H9 (cell line): ENCODE results near the gene KIF16B. TPM values are rescaled to one million over a fixed set of nuclear protein-coding genes. Genes with fewer than 3 reads are reported as not detected.

Experiments used
- DNase-seq: peaks from one replicate; pipeline ENCODE4 v3.0.0-alpha.2; 2017
- H2AFZ ChIP-seq: one replicate; pipeline ENCODE4 v1.6.1; 2013; ENCODE audit warnings: mild to moderate bottlenecking, low read length, control low read depth, moderate library complexity
- H2AK5ac ChIP-seq: 2 replicates; pipeline ENCODE4 v1.6.1; 2013; ENCODE audit warnings: low read length, control low read depth, mixed read lengths; ENCODE audit not compliant: insufficient read length
- H2BK120ac ChIP-seq: one replicate; pipeline ENCODE4 v1.6.1; 2013; ENCODE audit warnings: low read depth, mild to moderate bottlenecking, low read length, control low read depth, inconsistent platforms; ENCODE audit not compliant: poor library complexity, severe bottlenecking
- H2BK12ac ChIP-seq: 2 replicates; pipeline ENCODE4 v1.6.1; 2013; ENCODE audit warnings: low read length, control low read depth, mixed read lengths, low read depth; ENCODE audit not compliant: insufficient read length
- H2BK15ac ChIP-seq: 2 replicates; pipeline ENCODE4 v1.6.1; 2013; ENCODE audit warnings: low read depth, low read length, control low read depth
- H2BK20ac ChIP-seq: one replicate; pipeline ENCODE4 v1.6.1; 2013; ENCODE audit warnings: low read depth, mild to moderate bottlenecking, low read length, control low read depth, inconsistent platforms; ENCODE audit not compliant: poor library complexity, severe bottlenecking
- H2BK5ac ChIP-seq: 2 replicates; pipeline ENCODE4 v1.6.1; 2013; ENCODE audit warnings: low read length, control low read depth, mixed read lengths; ENCODE audit not compliant: insufficient read length
- H3K14ac ChIP-seq: 2 replicates; pipeline ENCODE4 v1.6.1; 2013; ENCODE audit warnings: low read length, control low read depth; ENCODE audit not compliant: insufficient read depth
- H3K18ac ChIP-seq: 2 replicates; pipeline ENCODE4 v1.6.1; 2013; ENCODE audit warnings: low read depth, mild to moderate bottlenecking, mixed read lengths, low read length, control low read depth; ENCODE audit not compliant: insufficient read length
- H3K23ac ChIP-seq: 2 replicates; pipeline ENCODE4 v1.6.1; 2013; ENCODE audit warnings: low read length, control low read depth, mixed read lengths, low read depth; ENCODE audit not compliant: insufficient read length
- H3K23me2 ChIP-seq: 2 replicates; pipeline ENCODE4 v1.6.1; 2013; ENCODE audit warnings: low read depth, mild to moderate bottlenecking, mixed read lengths, low read length, control low read depth; ENCODE audit not compliant: insufficient read length, poor library complexity, severe bottlenecking
- H3K27ac ChIP-seq: 2 replicates; pipeline ENCODE4 v1.5.1; 2013; ENCODE audit warnings: low read length, control low read depth, mixed read lengths, low read depth; ENCODE audit not compliant: insufficient read length
- H3K27me3 ChIP-seq: 2 replicates; pipeline ENCODE4 v1.6.1; 2013; ENCODE audit warnings: low read length, control low read depth, inconsistent platforms; ENCODE audit not compliant: insufficient read depth
- H3K4ac ChIP-seq: 2 replicates; pipeline ENCODE4 v1.6.1; 2013; ENCODE audit warnings: low read depth, mild to moderate bottlenecking, control low read depth, inconsistent platforms, low read length, moderate library complexity
- H3K4me1 ChIP-seq: 2 replicates; pipeline ENCODE4 v1.6.1; 2013; ENCODE audit warnings: low read length, control low read depth, inconsistent platforms; ENCODE audit not compliant: insufficient read depth
- H3K4me2 ChIP-seq: 2 replicates; pipeline ENCODE4 v1.6.1; 2013; ENCODE audit warnings: low read length, control low read depth, mixed read lengths; ENCODE audit not compliant: insufficient read length, insufficient read depth
- H3K56ac ChIP-seq: 2 replicates; pipeline ENCODE4 v1.6.1; 2013; ENCODE audit warnings: low read depth, mild to moderate bottlenecking, mixed read lengths, low read length, control low read depth; ENCODE audit not compliant: insufficient read length
- H3K79me1 ChIP-seq: 2 replicates; pipeline ENCODE4 v1.6.1; 2013; ENCODE audit warnings: low read depth, mild to moderate bottlenecking, moderate library complexity, low read length, control low read depth, inconsistent platforms; ENCODE audit not compliant: insufficient read depth, poor library complexity, severe bottlenecking
- H3K79me2 ChIP-seq: 2 replicates; pipeline ENCODE4 v1.6.1; 2013; ENCODE audit warnings: low read length, control low read depth, inconsistent platforms; ENCODE audit not compliant: insufficient read depth
- H3K9ac ChIP-seq: 2 replicates; pipeline ENCODE4 v1.6.1; 2013; ENCODE audit warnings: low read length, control low read depth, mixed read lengths; ENCODE audit not compliant: insufficient read length; ENCODE audit errors: extremely low read depth
- H3K9me3 ChIP-seq: one replicate; pipeline ENCODE4 v1.6.1; 2013; ENCODE audit warnings: low read depth, low read length, inconsistent platforms; ENCODE audit not compliant: control insufficient read depth
- H3T11ph ChIP-seq: one replicate; pipeline ENCODE4 v1.6.1; 2013; ENCODE audit warnings: mild to moderate bottlenecking, low read length, control low read depth, inconsistent platforms
- H4K20me1 ChIP-seq: one replicate; pipeline ENCODE4 v1.6.1; 2013; ENCODE audit not compliant: control insufficient read depth, insufficient read length, insufficient read depth
- H4K5ac ChIP-seq: 2 replicates; pipeline ENCODE4 v1.6.1; 2013; ENCODE audit warnings: low read depth, mild to moderate bottlenecking, mixed read lengths, low read length, control low read depth; ENCODE audit not compliant: insufficient read length
- H4K8ac ChIP-seq: replicated peaks from 2 replicates; pipeline ENCODE4 v1.6.1; 2013; ENCODE audit warnings: low read length, control low read depth, mixed read lengths, low read depth; ENCODE audit not compliant: insufficient read length
- H4K91ac ChIP-seq: 2 replicates; pipeline ENCODE4 v1.6.1; 2013; ENCODE audit warnings: low read depth, mild to moderate bottlenecking, moderate library complexity, mixed read lengths, low read length, control low read depth; ENCODE audit not compliant: insufficient read length
- H3K27ac Mint-ChIP-seq, 3 experiments: 2 replicates in 2 of 3; 3 replicates in 1 of 3; pipeline ENCODE4 v1.8.0; 2020 to 2021; ENCODE audit warnings: mixed read lengths in 3 of 3, mild to moderate bottlenecking in 1 of 3, moderate library complexity in 1 of 3
- H3K27me3 Mint-ChIP-seq: 2 replicates; pipeline ENCODE4 v1.8.0; 2021; ENCODE audit warnings: low read depth, mild to moderate bottlenecking, moderate library complexity, mixed read lengths
- H3K36me3 Mint-ChIP-seq, 3 experiments: 2 replicates in 2 of 3; 3 replicates in 1 of 3; pipeline ENCODE4 v1.8.0; 2020 to 2021; ENCODE audit warnings: low read depth in 3 of 3, mixed read lengths in 3 of 3; ENCODE audit not compliant: insufficient read depth in 1 of 3
- H3K4me1 Mint-ChIP-seq, 2 experiments: 2 replicates each; pipeline ENCODE4 v1.8.0; 2020; ENCODE audit warnings: mixed read lengths in 2 of 2
- H3K4me3 Mint-ChIP-seq, 2 experiments: 2 replicates in 1 of 2; 3 replicates in 1 of 2; pipeline ENCODE4 v1.8.0; 2020 to 2021; ENCODE audit warnings: mild to moderate bottlenecking in 2 of 2, mixed read lengths in 2 of 2, moderate library complexity in 1 of 2
- H3K9me3 Mint-ChIP-seq, 2 experiments: 2 replicates in 1 of 2; 3 replicates in 1 of 2; pipeline ENCODE4 v1.8.0; 2020; ENCODE audit warnings: mild to moderate bottlenecking in 2 of 2, mixed read lengths in 2 of 2, moderate library complexity in 1 of 2
- WGBS: extraction: QIAGEN DNeasy Blood & Tissue Kit; methylation state at CpG from one replicate; pipeline ENCODE4 v1.1.7; 2013; ENCODE audit warnings: missing lambda C conversion rate, low lambda C conversion rate, mixed read lengths; ENCODE audit not compliant: insufficient read length; ENCODE audit errors: extremely low coverage; 5-methylcytosine and 5-hydroxymethylcytosine counted together
- total RNA-seq: library from RNA; stranded (reverse); gene quantifications from 2 replicates; pipeline ENCODE4 v1.2.1, GENCODE V29; 2021
- TF ChIP-seq, protein P1 (sequence below): fragments of 200-600 bp; sonication (generic); conservative IDR thresholded peaks from 3 replicates; pipeline ENCODE4 v1.8.0; 2021; ENCODE audit warnings: antibody characterized with exemption, mild to moderate bottlenecking

KIF16B gene
- total RNA-seq, 1 experiment from 2014 or later, result 7.4 TPM

DNA sequence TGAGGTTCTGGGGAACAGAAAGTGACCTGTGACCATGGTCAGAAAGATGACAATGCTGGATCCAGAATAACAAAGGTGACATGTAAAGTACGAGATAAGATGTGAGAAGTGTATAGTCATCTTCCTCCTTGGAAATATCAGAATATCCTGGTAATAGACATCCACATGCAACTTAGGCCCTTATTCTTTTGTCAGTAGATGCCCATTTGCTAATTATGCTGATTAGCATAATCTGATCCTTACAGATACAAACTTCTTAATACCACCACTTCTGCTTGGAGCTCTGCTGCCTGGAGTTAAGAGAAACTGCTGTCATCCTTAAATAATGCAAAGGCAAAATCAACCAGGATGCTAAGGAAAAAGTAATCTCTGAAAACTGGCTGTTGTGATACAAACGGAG, 91.3 kb downstream of the KIF16B start:
- Histone ChIP-seq H3K56ac (no peak overlapping the region), H2BK120ac (no peak overlapping the region), H3K27me3 (no peaks in the 10 kb centered on the region), H3K4me2 (no peak overlapping the region), H3K9ac (no peak overlapping the region), H4K5ac (no peak overlapping the region), H2BK12ac (no peak overlapping the region), H3T11ph (no peak overlapping the region), H3K23ac (no peak overlapping the region), H2AK5ac (no peak overlapping the region), H3K79me1 (no peaks in the 10 kb centered on the region), H3K23me2 (no peaks in the 10 kb centered on the region), H3K9me3 (no peaks in the 10 kb centered on the region), H2BK5ac (no peak overlapping the region), H3K18ac (no peak overlapping the region), H2AFZ (no peak overlapping the region), H4K8ac (no peak overlapping the region), H3K79me2 (no peaks in the 10 kb centered on the region), H2BK20ac (no peak overlapping the region), H3K4ac (no peak overlapping the region), H4K20me1 (no peaks in the 10 kb centered on the region), H3K27ac (no peak overlapping the region), H2BK15ac (no peak overlapping the region), H3K4me1 (no peaks in the 10 kb centered on the region), H4K91ac (no peak overlapping the region), H3K14ac (no peak overlapping the region)
- DNase-seq, result no peak
- Mint-ChIP-seq H3K9me3 (no peaks in the 10 kb centered on the region; a peak in 1 of 5 replicates), H3K4me3 (no peak overlapping the region), H3K27me3 (no peaks in the 10 kb centered on the region), H3K4me1 (peaks cover 6 to 12% of the 10 kb centered on the region in 2 experiments), H3K27ac (no peak overlapping the region), H3K36me3 (peaks cover 0 to 10% (median 5%) of the 10 kb centered on the region in 3 experiments; a peak in 1 of 7 replicates)
- no CpG with 5 or more reads among the region's 2 CpGs for WGBS
- TF ChIP-seq, protein P1, sequence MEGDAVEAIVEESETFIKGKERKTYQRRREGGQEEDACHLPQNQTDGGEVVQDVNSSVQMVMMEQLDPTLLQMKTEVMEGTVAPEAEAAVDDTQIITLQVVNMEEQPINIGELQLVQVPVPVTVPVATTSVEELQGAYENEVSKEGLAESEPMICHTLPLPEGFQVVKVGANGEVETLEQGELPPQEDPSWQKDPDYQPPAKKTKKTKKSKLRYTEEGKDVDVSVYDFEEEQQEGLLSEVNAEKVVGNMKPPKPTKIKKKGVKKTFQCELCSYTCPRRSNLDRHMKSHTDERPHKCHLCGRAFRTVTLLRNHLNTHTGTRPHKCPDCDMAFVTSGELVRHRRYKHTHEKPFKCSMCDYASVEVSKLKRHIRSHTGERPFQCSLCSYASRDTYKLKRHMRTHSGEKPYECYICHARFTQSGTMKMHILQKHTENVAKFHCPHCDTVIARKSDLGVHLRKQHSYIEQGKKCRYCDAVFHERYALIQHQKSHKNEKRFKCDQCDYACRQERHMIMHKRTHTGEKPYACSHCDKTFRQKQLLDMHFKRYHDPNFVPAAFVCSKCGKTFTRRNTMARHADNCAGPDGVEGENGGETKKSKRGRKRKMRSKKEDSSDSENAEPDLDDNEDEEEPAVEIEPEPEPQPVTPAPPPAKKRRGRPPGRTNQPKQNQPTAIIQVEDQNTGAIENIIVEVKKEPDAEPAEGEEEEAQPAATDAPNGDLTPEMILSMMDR, result no peak
